GM21526 (cell line): ENCODE results near the gene EPS8L1.

Experiments
- ATAC-seq: cut with Tn5 transposase; IDR thresholded peaks from one replicate; pipeline ENCODE4 v1.9.1; 2021; ENCODE audit warnings: moderate library complexity; ENCODE audit not compliant: unreplicated experiment, low FRiP score

The EPS8L1 gene

DNA sequence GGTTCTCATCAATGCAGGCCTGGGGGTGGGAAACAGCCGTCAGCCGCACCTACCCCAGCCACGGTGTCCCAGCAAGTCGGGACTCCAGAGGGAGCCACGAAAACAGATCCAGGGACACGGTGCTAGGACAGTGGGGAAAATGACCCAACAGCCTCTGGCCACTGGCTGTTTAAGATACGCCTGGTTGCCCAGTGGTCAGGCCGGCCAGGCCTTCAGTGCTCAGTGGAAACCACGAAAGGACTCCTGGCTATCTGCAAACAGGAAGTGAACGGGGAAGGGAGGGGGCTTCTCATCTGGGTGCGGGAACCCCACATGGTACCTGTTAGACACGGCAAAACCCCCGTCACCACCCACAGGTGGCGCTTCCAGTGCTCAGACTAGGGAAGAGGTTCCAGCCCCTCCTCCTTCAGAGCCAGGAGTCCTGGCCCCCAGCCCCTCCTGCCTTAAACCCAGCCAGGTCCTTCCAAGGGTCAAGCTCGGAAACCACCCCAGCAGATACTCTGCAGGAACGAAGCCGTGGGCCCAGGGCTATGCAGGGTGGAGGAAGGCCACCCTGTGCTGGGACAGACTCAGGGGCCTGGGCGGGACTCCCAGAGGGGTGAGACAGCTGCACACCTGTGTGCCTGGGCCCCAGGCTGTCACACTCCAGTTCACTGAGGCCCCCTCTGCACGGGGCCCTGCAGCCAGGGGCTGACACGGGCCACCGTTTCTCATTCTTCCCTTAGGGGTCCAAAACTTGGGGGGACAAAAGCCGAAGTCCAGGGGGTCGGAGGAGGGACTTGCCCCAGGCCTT lies 37.3 kb downstream of the EPS8L1 start:
- no peak for ATAC-seq

DNA sequence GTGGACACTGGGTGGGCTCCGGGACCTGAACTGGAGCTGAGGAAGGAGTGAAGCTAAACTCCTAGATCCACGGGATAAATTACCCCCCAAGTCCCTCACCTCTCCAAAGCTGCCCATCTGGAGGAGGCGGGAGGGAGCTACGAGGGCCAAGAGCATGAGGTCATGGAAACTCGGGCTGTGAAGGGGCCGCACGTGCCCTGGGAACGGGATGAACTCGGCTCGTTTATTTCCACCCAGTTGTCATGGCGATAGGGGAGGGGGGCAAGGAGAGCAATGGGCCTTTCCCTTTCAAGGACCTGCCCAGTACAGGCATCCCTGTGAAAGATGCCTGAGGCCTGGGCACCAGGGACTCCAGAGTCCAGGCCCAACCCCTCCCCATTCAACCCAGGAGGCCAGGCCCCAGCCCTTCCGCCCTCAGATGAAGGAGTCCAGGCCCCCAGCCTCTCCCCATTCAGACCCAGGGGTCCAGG lies 37.9 kb downstream of the EPS8L1 start:
- no peak for ATAC-seq

DNA sequence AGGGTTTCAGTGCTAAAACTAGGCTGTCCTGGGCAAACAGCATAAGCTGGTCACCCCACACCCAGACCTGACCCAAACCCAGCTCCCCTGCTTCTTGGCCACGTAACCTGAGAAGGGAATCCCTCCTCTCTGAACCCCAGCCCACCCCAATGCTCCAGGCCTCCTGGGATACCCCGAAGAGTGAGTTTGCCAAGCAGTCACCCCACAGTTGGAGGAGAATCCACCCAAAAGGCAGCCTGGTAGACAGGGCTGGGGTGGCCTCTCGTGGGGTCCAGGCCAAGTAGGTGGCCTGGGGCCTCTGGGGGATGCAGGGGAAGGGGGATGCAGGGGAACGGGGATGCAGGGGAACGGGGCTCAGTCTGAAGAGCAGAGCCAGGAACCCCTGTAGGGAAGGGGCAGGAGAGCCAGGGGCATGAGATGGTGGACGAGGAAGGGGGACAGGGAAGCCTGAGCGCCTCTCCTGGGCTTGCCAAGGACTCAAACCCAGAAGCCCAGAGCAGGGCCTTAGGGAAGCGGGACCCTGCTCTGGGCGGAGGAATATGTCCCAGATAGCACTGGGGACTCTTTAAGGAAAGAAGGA lies 39.0 kb downstream of the EPS8L1 start:
- no peak for ATAC-seq

DNA sequence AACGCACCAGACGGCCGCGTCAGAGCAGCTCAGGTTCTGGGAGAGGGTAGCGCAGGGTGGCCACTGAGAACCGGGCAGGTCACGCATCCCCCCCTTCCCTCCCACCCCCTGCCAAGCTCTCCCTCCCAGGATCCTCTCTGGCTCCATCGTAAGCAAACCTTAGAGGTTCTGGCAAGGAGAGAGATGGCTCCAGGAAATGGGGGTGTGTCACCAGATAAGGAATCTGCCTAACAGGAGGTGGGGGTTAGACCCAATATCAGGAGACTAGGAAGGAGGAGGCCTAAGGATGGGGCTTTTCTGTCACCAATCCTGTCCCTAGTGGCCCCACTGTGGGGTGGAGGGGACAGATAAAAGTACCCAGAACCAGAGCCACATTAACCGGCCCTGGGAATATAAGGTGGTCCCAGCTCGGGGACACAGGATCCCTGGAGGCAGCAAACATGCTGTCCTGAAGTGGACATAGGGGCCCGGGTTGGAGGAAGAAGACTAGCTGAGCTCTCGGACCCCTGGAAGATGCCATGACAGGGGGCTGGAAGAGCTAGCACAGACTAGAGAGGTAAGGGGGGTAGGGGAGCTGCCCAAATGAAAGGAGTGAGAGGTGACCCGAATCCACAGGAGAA lies 39.9 kb downstream of the EPS8L1 start:
- ATAC-seq = no peak

DNA sequence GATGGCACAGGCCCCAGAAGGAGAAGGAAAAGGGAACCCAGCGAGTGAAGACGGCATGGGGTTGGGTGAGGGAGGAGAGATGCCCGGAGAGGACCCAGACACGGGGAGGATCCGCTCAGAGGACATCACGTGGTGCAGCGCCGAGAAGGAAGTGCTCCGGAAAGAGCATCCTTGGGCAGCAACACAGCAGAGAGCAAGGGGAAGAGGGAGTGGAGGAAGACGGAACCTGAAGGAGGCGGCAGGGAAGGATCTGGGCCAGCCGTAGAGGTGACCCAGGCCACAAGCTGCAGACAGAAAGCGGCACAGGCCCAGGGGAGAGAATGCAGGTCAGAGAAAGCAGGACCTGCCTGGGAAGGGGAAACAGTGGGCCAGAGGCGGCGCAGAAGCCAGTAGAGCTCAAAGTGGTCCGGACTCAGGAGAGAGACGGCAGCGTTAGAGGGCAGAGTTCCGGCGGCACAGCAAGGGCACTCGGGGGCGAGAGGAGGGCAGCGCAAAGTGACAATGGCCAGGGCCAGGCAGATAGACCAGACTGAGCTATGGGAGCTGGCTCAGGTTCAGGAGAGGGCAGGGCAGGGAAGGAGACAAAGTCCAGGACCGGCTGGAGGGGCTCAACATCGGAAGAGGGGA lies 40.7 kb downstream of the EPS8L1 start:
- ATAC-seq = no peak

DNA sequence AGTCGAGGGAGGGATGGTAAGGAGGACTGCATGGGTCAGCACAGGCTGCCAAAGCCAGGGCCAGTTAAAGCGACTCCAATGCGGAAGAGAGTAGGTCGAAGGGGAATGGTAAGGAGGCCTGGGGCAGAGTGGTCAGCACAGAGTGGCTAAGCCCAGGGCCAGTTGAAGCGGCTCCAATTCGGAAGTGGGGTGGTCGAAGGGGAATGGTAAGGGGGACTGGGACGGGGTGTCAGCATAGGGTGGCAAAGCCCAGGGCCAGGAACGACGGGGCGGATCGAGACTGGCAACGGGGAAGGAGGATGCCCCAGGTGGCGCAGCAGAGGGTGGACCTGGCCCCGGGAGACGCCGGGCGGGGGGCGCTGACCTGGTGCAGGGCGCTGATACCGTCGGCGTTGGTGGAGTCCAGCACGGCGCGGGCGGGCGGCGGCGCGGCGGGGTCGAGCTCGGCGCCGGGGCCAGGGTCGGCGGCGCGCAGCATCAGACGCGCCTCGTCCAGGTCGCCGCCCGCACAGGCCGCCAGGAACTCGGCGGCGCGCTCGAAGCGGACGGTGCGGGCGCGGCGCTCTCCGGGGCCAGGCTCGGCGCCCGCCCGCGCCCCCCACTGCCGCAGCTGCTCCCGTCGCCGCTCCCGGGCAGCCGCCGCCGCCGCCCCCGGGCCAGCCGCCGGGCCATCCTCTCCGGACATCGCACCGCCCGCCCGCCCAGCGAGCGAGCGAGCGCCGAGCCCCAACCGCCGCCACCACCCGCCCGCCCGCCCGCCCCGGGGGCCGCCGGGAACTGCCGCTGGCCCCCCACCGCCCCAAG lies 41.4 kb downstream of the EPS8L1 start, which contains the start of gene PPP1R12C:
PPP1R12C (minus strand) TSS at position 779 of the 804 bp plus-strand sequence; CDS start at position 685, 94 bp downstream.
- peak; percentile 9 for ATAC-seq

DNA sequence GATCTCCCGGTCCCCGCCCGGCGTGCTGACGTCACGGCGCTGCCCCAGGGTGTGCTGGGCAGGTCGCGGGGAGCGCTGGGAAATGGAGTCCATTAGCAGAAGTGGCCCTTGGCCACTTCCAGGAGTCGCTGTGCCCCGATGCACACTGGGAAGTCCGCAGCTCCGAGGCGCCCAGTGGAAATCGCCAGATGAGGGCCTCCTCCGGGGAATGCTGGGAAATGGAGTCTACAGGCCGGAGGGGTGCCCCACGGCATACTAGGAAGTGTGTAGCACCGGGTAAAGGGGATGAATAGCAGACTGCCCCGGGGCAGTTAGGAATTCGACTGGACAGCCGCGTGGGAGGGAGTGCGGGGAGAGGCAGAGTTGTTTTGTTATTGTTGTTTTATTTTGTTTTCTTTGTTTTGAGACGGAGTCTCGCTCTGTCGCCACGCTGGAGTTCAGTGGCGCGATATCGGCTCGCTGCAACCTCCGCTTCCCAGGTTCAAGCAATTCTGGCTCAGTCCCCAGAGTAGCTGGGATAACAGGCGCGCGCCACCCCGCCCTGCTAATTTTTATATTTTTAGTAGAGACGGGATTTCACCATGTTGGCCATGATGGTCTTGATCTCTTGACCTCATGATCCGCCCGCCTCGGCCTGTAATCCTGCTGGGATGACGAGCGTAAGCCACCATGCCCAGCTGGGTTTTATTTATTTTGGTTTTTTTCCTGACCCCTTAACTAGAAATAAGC lies 42.2 kb downstream of the EPS8L1 start:
- ATAC-seq = peak; percentile 67

DNA sequence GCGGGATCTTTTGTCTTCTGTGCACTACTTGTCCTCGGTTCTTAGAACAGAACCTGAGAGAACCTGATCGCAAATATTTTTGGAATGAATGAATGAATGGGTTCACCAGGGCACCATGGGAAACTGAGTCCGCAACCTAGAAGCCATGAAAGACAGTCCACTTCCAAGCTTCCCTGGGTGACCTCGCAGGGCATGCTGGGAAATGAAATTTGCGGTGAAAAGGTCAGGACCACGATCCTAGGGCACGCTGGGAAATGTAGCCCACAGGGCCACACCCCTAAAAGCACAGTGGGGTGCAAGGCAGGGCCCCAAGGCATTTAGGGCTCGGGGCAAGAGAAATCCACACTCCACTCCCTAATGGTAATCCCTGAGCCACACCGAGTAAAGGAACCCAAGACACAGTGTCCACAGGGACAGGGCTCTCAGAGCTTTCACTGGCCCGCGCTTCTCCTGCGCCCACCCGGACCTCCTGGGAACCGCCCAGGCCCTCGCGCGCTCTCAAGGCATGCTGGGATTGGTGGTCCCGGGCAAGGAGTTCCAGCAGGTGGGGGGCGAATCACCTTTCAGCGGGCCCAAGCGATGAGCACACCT lies 42.8 kb downstream of the EPS8L1 start:
- ATAC-seq = no peak

DNA sequence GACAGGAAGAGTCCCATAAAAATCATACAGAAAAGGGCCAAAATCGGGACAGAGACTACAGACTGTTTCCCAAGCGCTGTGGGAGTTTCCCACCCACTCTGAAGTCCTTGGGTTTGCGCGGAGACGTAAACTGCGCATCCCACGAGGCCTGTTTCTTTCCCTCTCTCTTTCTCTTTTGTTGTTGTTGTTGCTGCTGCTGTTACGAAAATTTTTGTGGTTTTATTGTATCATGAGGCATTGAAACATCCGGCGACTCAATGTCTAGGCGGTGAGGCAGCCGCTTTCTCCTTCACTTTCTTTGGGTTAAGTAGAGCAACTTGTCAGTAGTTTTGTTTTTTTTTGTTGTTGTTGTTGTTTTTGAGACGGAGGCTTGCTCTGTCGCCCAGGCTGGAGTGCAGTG lies 43.4 kb downstream of the EPS8L1 start:
- ATAC-seq = no peak

DNA sequence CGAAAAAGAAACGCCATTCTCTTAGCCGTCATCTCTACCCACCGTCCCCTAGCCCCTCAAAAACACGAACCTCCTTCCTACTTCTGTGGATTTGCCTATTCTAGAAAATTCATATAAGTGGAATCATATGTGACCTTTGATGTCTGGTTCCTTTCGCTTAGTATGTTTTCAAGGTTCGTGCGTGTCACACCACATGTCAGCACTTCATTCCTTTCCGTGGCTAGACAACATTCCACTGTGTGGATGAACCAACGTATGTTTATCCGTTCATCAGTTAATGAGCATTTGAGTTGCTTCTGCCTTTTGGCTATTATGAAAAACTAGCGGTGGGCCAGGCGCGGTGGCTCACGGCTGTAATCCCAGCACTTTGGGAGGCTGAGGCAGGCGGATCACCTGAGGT lies 55.8 kb downstream of the EPS8L1 start:
- no peak for ATAC-seq

DNA sequence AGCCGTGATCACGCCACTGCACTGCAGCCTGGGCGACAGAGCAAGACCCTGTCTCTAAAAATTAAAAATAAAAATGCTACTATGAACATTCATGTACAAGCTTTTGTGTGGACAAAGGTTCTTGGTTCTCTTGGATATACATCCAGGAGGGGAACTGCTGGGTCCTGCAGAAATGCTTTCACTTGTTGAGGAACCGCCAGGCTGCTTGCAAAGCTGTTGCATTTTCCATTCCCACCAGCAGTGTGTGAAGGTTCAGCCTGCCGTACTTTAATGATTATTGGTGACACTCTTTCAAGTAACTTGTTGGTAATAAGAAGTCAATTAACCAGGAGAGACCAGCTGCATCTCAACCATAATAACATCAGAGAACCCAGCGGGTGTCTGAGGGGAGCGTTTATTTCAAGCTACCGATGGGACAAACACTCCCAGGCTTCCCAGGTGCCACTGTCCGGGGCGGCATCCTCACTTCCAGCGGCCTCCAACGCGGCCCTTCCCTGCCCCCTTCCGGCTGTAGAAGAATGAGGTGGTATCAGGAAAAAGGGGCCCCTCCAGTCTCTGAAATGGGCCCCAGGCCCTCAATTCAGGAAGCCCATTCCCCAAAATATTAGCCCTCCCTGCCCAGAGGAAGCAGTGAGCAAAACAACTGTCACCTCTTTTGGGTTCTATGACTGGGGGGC lies 56.9 kb downstream of the EPS8L1 start:
- no peak for ATAC-seq

DNA sequence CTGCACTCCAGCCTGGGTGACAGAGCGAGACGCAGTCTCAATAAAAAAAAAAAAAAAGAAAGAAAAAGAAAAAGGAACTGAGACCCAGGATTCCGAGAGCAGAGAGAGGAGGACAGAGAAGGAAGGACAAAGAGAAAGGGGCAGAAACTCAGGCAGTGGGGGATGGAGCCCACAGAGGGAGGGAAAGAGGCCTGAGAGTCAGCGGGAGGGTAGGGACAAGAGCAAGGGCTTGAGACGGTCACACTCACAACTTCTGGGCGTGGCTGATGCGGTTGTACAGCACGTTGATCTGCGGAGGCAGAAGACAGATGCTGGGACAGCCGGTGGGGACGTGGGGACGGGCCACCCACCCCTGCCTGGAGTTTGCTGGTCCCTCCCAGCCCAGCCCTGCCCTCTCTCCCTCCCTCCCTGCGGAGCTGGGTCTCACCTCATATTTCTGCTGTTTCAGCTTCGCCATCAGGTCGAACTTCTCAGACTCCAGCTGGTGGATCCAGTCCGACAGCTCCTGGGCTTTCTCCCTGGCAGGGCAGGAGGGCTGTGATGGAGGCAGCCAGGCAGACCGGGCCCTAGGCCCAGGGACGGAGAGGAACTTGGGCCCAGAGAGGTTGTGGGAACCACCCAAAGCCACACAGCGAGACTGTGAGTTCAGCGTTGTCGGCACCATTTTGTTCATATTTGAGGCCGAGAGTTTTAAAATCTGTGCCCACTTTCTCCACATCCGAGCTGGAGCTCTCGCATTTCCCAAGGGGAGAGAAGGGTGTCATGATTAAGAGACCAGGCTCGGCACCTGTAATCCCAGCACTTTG lies 58.2 kb downstream of the EPS8L1 start:
- no peak for ATAC-seq

DNA sequence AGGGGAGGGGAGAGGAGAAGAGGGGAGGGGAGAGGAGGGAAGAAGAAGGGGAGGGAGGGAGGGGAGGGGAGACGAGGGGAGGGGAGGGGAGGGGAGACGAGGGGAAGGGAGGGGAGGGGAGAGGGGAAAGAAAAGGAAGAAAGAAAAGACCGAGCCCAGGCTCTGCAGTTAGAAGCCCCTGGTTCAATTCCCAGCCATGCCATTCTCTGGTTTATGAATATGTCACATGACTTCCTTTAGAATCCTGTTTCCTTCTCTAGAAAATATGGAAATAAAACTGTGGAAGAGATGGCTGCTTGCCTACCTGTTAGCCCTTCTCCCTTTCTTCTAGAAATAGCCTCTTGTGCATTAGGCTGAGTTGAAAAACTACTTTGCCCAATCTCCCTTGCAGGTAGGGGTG lies 59.1 kb downstream of the EPS8L1 start:
- ATAC-seq = no peak

DNA sequence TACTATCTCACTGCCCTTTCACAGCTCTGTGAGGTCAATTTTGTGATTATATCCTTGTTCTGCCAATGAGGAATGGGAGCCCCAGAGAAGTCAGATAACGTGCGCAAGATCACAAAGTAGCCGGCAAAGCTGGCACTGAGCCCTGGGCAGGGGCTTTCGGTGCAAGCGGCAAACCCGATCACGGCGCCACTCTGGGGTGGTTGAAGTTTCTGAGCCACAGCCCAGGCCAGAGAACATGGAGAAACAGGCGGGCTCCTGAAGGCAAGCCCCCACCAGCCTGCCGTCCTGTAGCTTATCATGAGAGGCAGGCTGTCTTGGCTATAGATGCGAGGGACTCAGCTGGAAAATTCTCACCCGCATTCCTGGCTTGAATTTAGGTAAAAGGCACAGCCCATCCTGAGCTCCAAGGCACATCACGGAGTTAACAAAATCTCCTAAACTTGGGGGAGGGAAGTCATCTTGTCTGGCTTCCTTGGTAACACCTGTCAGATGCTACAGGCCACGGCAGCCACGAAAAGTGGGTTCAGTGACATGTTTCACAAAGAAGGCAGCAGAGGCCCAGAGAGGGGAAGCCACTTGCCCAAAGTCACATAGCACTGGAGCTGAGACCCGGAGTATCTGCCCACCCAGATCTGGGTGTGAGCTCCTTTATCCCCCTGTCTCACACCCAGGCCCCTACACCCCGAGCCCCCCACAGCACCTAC lies 60.9 kb downstream of the EPS8L1 start:
- no peak for ATAC-seq
